Bronchial epithelial cell (primary cell): ENCODE data around the gene SPDYE6. TPM values are rescaled to one million over a fixed set of nuclear protein-coding genes. Genes with fewer than 3 reads are reported as not detected.
"Not testable (repeated sequence)": the region's sequence is repeated elsewhere in the genome, so short reads cannot be mapped to it uniquely, and the experiment has no call there.

ENCODE experiments used
- DNase-seq: peaks from one replicate; pipeline ENCODE4 v3.0.0-alpha.2; 2010; ENCODE audit warnings: low read depth
- FAIRE-seq: peaks from 2 replicates; lab custom pipeline; 2011; peaks lifted over from hg19 to GRCh38; lab: Jason Lieb, UNC
- H3K27me3 ChIP-seq: 2 replicates; pipeline ENCODE4 v1.5.1; 2011; ENCODE audit warnings: low read length; ENCODE audit not compliant: control insufficient read depth, insufficient read depth
- H3K36me3 ChIP-seq: 2 replicates; pipeline ENCODE4 v1.5.1; 2011; ENCODE audit warnings: low read length; ENCODE audit not compliant: control insufficient read depth, insufficient read depth
- H3K4me3 ChIP-seq: 2 replicates; pipeline ENCODE4 v1.5.1; 2011; ENCODE audit warnings: mild to moderate bottlenecking, low read depth, low read length, control low read depth
- CTCF ChIP-seq: IDR thresholded peaks from 2 replicates; pipeline ENCODE4 v1.5.1; 2011; ENCODE audit warnings: mild to moderate bottlenecking, moderate library complexity, low read length, control low read depth, inconsistent platforms; ENCODE audit not compliant: insufficient read depth, severe bottlenecking
- total RNA-seq: library from RNA; depleted of rRNA; stranded (reverse); fragments of >200 nt; gene quantifications from 2 replicates; pipeline ENCODE4 v1.2.1, GENCODE V29; 2014

Gene SPDYE6
- total RNA-seq, 1 donor from 2014 or later: not detected

DNA sequence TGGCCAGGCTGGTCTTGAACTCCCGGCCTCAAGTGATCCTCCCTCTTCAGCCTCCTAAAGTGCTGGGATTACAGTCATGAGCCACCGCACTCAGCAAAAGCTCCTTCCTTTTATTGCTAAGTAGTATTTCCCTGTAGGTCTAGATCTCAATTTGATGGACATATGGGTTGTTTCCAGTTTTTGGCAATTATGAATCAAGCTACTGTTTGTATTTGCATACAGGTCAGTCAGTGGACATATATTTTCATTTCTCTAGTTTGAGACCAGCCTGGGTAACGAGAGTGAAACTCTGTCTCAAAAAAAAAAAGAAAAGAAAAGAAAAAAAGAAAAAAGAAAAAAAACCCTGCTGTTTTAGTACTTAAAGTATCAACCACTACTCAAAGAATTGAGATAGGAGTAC is 33.6 kb upstream of the SPDYE6 start:
- H3K4me3 ChIP-seq: no peak overlapping the region
- H3K36me3 ChIP-seq: peaks cover 11% of the 10 kb centered on the region
- DNase-seq (no peak), FAIRE-seq (no peak)
- H3K27me3 ChIP-seq: no peaks in the 10 kb centered on the region
- TF ChIP-seq CTCF: no peak

DNA sequence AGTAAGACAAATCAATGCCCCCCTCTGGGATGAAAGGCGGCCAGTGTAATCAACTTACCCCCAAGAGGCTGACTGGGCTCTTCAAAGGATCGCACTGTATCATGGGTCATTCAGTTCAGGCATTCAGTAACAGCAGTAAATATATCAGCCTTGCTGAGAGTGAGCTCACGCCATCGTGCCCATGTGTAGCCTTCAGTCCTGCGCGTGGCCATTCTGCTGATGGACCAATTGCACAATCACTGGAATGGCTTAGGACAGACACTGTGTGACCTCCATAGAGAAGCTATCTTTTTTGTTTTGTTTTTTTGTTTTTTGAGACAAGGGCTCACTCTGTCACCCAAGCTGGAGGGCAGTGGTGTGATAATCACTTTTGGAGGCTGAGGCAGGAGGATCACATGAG is 30.8 kb upstream of the SPDYE6 start:
- Histone ChIP-seq H3K36me3 (peaks cover 7% of the 10 kb centered on the region), H3K27me3 (no peaks in the 10 kb centered on the region), H3K4me3 (no peak overlapping the region)
- FAIRE-seq (no peak), DNase-seq (no peak)
- TF ChIP-seq CTCF: no peak

- H3K27me3 ChIP-seq, DNase-seq, H3K36me3 ChIP-seq, H3K4me3 ChIP-seq, FAIRE-seq: not testable (repeated sequence)
Measured at GRCh38 chr7:102381696-102382425, 25.6 kb upstream of the SPDYE6 start.

- not testable (repeated sequence) for H3K27me3 ChIP-seq, H3K4me3 ChIP-seq, H3K36me3 ChIP-seq, FAIRE-seq, DNase-seq
Measured at GRCh38 chr7:102380837-102381236, 24.6 kb upstream of the SPDYE6 start.

DNA sequence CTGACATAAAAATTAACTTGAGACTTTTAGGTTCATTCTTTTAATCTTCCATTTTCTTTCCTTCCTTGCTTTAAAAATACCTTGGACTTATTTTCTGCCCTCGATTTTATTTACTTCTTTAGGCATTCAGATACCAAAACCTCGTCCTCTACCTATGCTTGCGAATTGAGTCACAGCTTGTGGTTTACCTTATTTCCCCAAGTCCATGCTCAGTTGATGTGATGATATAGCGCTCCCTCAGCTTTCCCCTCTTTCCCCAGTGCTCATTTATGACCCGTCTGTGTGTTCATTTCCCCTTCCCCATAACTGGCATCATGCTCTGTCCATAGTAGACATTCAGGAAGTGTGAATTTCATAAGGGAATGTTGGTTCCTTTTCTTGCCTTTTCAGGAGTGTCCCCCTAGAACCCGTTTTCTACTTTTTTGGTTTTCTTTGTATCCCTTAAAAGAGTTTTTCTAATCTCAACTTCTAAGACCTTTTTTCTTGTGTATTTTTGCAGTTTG is 20.8 kb upstream of the SPDYE6 start:
- FAIRE-seq: no peak
- no peak for TF ChIP-seq CTCF
- H3K4me3 ChIP-seq: no peak overlapping the region
- no peak for DNase-seq
- no peaks in the 10 kb centered on the region for H3K27me3 ChIP-seq
- peaks cover 5% of the 10 kb centered on the region for H3K36me3 ChIP-seq

DNA sequence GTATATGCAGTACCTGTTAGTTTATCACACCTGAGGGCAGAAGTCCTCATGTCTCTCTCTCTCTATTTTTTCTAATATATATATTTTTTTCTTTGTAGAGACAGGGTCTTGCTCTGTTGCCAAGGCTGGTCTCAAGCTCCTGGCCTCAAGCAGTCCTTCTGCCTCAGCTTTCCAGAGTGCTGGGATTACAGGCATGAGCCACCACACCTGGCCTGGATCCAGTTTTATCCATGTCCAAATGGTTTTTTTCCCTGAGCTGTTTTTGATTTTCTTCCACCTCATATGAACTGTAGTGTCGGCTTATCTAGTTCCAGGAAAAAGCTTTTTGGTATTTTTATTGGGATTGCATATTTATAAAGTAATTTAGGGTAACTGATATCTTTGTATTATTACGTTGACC is 16.6 kb upstream of the SPDYE6 start:
- not testable (repeated sequence) for FAIRE-seq

DNA sequence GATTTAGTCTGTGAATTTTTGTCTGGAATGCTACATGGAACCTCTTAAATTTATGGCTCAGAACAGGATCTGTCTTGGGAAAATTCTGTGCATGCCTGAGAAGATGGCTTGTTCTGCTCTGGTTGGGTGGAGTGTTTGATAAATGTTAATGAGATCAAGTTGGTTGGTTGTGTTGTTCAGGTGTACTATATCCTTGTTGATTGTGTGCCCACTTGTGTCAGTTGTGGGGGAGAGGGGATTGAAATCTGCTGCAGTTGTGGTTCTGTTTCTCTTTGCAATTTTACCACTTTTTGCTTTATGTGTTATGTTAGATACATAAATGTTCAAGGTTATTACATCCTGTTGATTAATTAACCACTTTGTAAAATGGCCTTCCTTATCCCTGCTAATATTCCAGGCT is 13.8 kb upstream of the SPDYE6 start:
- not testable (repeated sequence) for H3K27me3 ChIP-seq, FAIRE-seq, H3K36me3 ChIP-seq, DNase-seq, H3K4me3 ChIP-seq

More for the DNA sequence above, 16.6 kb upstream of the SPDYE6 start:
- H3K36me3 ChIP-seq, H3K4me3 ChIP-seq, H3K27me3 ChIP-seq, DNase-seq: not testable (repeated sequence)

DNA sequence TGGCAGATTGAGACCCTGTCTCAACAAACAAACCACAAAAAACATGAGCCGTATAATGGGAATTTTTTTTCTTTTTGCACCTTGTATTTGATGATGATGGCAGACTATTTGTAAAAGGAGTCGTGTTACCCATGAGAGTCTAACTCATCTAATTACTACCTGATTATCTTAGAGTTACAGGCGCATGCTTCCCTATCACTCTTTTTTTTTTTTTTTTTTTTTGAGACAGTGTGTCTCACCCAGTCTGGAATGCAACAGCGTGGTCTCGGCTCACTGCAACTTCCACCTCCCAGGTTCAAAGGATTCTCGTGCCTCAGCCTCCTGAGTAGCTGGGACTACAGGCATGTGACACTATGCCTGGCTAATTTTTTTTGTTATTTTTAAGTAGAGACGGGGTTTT is 9.1 kb upstream of the SPDYE6 start:
- not testable (repeated sequence) for H3K36me3 ChIP-seq, DNase-seq, H3K4me3 ChIP-seq, H3K27me3 ChIP-seq, FAIRE-seq

DNA sequence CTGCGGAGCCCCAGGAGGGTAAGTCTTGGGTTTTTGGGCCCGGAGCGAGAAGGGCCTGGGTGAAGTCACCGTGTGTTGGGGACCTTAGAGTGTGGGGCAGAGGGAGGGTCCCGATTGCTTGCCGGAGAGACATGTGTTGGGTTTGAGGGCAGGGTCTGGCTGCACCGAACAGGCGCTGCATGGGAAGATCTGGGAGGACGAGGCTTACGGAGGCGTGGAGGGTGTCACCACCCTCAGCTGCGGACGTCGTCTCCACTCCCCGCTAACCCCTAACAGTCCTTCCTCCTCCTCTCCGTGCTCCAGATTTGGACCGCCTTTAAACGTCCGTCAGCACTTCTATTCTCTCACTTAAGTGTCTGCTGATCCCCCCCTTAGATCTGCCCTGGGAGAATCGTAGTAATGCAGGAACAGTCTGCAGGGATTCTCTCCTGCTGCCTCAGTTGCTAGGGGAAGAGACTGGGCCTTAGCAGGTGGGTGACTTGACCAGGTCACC is 8.2 kb upstream of the SPDYE6 start:
- peak overlapping the region; percentile 68 for H3K4me3 ChIP-seq
- not testable (repeated sequence) for H3K36me3 ChIP-seq, DNase-seq, H3K27me3 ChIP-seq, FAIRE-seq
